HepG2 (cell line): ENCODE data around the gene RAB36. TPM values are rescaled to one million over a fixed set of nuclear protein-coding genes. Genes with fewer than 3 reads are reported as not detected.

Source experiments
- ATAC-seq: fragments of 200-7000 bp; cut with Tn5 transposase; 3 replicates; pipeline ENCODE4 v1.9.1; 2020; ENCODE audit warnings: mild to moderate bottlenecking, moderate library complexity
- BruUV-seq: library from RNA; stranded (reverse); fragments of 400-500 nt; replicated peaks from 2 replicates; lab custom pipeline; 2021; lab: Mats Ljungman, UMichigan
- CTCF ChIA-PET: fragments of 300-600 bp; formaldehyde crosslinking; extraction: SDS; loops from one replicate; lab custom pipeline; 2021; ENCODE audit warnings: low total read pairs, inconsistent platforms, low intra/inter-chr PET ratio; lab: Yijun Ruan, JAX
- POLR2A ChIA-PET: fragments of 350-600 bp; sonication (Branson Sonifier 250); formaldehyde crosslinking; loops from one replicate; lab custom pipeline; 2020; ENCODE audit warnings: antibody characterized with exemption, inconsistent platforms; lab: Yijun Ruan, JAX
- DNase-seq: peaks from one replicate; pipeline ENCODE4 v3.0.0-alpha.2; 2015; ENCODE audit warnings: low spot score
- FAIRE-seq: peaks from 3 replicates; lab custom pipeline; 2011; peaks lifted over from hg19 to GRCh38; lab: Jason Lieb, UNC
- H2AFZ ChIP-seq: one replicate; pipeline ENCODE4 v1.6.1; 2011; ENCODE audit warnings: low read length, inconsistent platforms
- H3K27ac ChIP-seq: fragments of 300-600 bp; 3 replicates; pipeline ENCODE4 v1.8.0; 2011; ENCODE audit warnings: mixed run types, mild to moderate bottlenecking, mixed read lengths, low read length, inconsistent platforms; ENCODE audit not compliant: insufficient read depth; ENCODE audit errors: extremely low read length
- H3K27me3 ChIP-seq, 2 experiments: fragments of 200-600 bp in 1 of 2; 2 replicates in 1 of 2; 3 replicates in 1 of 2; pipeline versions ENCODE4 v1.6.0 to v1.8.0; 2011; ENCODE audit warnings: low read length in 2 of 2, mild to moderate bottlenecking in 2 of 2, moderate library complexity in 2 of 2, inconsistent platforms in 1 of 2; ENCODE audit not compliant: insufficient read depth in 2 of 2, control insufficient read depth in 1 of 2
- H3K36me3 ChIP-seq, 2 experiments: fragments of 200-600 bp in 1 of 2; replicated peaks in 1 of 2; 2 replicates in 1 of 2; 3 replicates in 1 of 2; pipeline versions ENCODE4 v1.5.1 to v1.8.0; 2011; ENCODE audit warnings: low read length in 2 of 2, inconsistent platforms in 1 of 2; ENCODE audit not compliant: insufficient read depth in 2 of 2, control insufficient read depth in 1 of 2
- H3K4me1 ChIP-seq: 2 replicates; pipeline ENCODE4 v1.5.1; 2012; ENCODE audit warnings: low read length, inconsistent platforms; ENCODE audit not compliant: insufficient read depth
- H3K4me2 ChIP-seq: 2 replicates; pipeline ENCODE4 v1.6.0; 2011; ENCODE audit warnings: low read depth, low read length, inconsistent platforms
- H3K4me3 ChIP-seq, 3 experiments: fragments of 200-600 bp in 1 of 3; sonication (generic), shearing (Covaris generic) in 1 of 3; replicated peaks in 1 of 3; 2 replicates each; pipeline ENCODE4 v1.5.1; 2011 to 2016; ENCODE audit warnings: low read length in 3 of 3, inconsistent platforms in 2 of 3, low read depth in 2 of 3, mild to moderate bottlenecking in 2 of 3, control low read depth in 1 of 3, mixed read lengths in 1 of 3; ENCODE audit not compliant: insufficient read depth in 1 of 3
- H3K79me2 ChIP-seq: one replicate; pipeline ENCODE4 v1.6.1; 2011; ENCODE audit warnings: low read length, inconsistent platforms; ENCODE audit not compliant: insufficient read depth
- H3K9ac ChIP-seq: 2 replicates; pipeline ENCODE4 v1.6.0; 2011; ENCODE audit warnings: mild to moderate bottlenecking, low read depth, low read length, inconsistent platforms; ENCODE audit not compliant: insufficient read depth
- H3K9me3 ChIP-seq: 2 replicates; pipeline ENCODE4 v1.5.1; 2012; ENCODE audit warnings: mild to moderate bottlenecking, low read length
- H4K20me1 ChIP-seq: 2 replicates; pipeline ENCODE4 v1.6.0; 2011; ENCODE audit warnings: inconsistent platforms, mild to moderate bottlenecking, low read length, moderate library complexity; ENCODE audit not compliant: insufficient read depth
- ADNP ChIP-seq: sonication (generic); formaldehyde crosslinking; IDR thresholded peaks from 2 replicates; pipeline ENCODE4 v1.4.0; 2020; ENCODE audit warnings: missing genetic modification reagents
- IRX3 ChIP-seq: sonication (generic); formaldehyde crosslinking; IDR thresholded peaks from 2 replicates; pipeline ENCODE4 v1.8.1; 2023; ENCODE audit warnings: mild to moderate bottlenecking, low read depth, missing genetic modification reagents, borderline replicate concordance
- MAZ ChIP-seq, 2 experiments: sonication (generic) in 1 of 2; formaldehyde crosslinking in 1 of 2; IDR thresholded peaks; 2 replicates each; pipeline versions ENCODE4 v1.5.0 to v1.6.1; 2012 to 2020; ENCODE audit warnings: low read depth in 2 of 2, mild to moderate bottlenecking in 2 of 2, borderline replicate concordance in 1 of 2, improper control_type of control experiment in 1 of 2, low read length in 1 of 2, missing genetic modification reagents in 1 of 2, moderate library complexity in 1 of 2
- MED13 ChIP-seq: sonication (generic); formaldehyde crosslinking; IDR thresholded peaks from 2 replicates; pipeline ENCODE4 v1.5.0; 2020; ENCODE audit warnings: missing genetic modification reagents
- MTF1 ChIP-seq: sonication (generic); formaldehyde crosslinking; IDR thresholded peaks from 2 replicates; pipeline ENCODE4 v1.5.0; 2020; ENCODE audit warnings: missing genetic modification reagents
- ZNF20 ChIP-seq: sonication (generic); formaldehyde crosslinking; IDR thresholded peaks from 2 replicates; pipeline ENCODE4 v1.4.0; 2020; ENCODE audit warnings: mild to moderate bottlenecking, moderate library complexity, missing genetic modification reagents
- ZNF484 ChIP-seq: sonication (generic); formaldehyde crosslinking; IDR thresholded peaks from 2 replicates; pipeline ENCODE4 v1.5.1; 2020; ENCODE audit warnings: mild to moderate bottlenecking, low read depth, missing genetic modification reagents, borderline replicate concordance
- ZNF577 ChIP-seq: sonication (generic); formaldehyde crosslinking; IDR thresholded peaks from 2 replicates; pipeline ENCODE4 v1.4.0; 2020; ENCODE audit warnings: mild to moderate bottlenecking, low read depth, missing genetic modification reagents, borderline replicate concordance
- WGBS: methylation state at CpG from one replicate; pipeline ENCODE4 v1.1.6; 2017; ENCODE audit warnings: low lambda C conversion rate; 5-methylcytosine and 5-hydroxymethylcytosine counted together
- in situ Hi-C: cut with HindIII; loops from 2 replicates; pipeline ENCODE4 v1.10.0; 2017; ENCODE audit warnings: low pct_unique_long_range_greater_than_20kb; ENCODE audit not compliant: extremely low pct_ligation_motif_present
- intact Hi-C: fragments of 100-400 bp; cut with micrococcal nuclease; formaldehyde crosslinking; loops from one replicate; pipeline ENCODE4 v1.10.0; 2022; ENCODE audit not compliant: unreplicated experiment
- polyA plus RNA-seq, 8 experiments: library from polyadenylated mRNA; depleted of rRNA in 3 of 8; stranded (reverse) in 7 of 8; unstranded in 1 of 8; fragments of >200 nt; fragmentation: Illumina TruSeq in 4 of 8; extraction: Trizol in 4 of 8; gene quantifications; 2 replicates each; pipeline versions ENCODE4 v1.2.1 to v1.2.3, GENCODE V29; 2011 to 2016; ENCODE audit warnings: low read depth in 4 of 8, missing spikeins in 1 of 8, mixed read lengths in 1 of 8; ENCODE audit not compliant: insufficient read depth in 1 of 8
- total RNA-seq, 5 experiments: library from RNA; depleted of rRNA; stranded (reverse); fragments of >200 nt; fragmentation: Illumina TruSeq; extraction: Trizol; gene quantifications; 2 replicates each; pipeline ENCODE4 v1.2.3, GENCODE V29; 2016; ENCODE audit warnings: low read depth in 1 of 5
- TF ChIP-seq, protein P1 (sequence below): sonication (generic); formaldehyde crosslinking; IDR thresholded peaks from 2 replicates; pipeline ENCODE4 v1.4.0; 2020; ENCODE audit warnings: missing genetic modification reagents, borderline replicate concordance
- TF ChIP-seq, protein P2 (sequence below): sonication (generic); formaldehyde crosslinking; IDR thresholded peaks from 2 replicates; pipeline ENCODE4 v1.4.0; 2020; ENCODE audit warnings: missing genetic modification reagents

The RAB36 gene
- total and polyA plus RNA-seq, 2 of the 13 experiments (the other 11 are each of a cell fraction or from before 2014, with no cell fraction given) = 0.24 to 0.86 TPM

GRCh38 chr22:23199159-23199558 is 53.9 kb downstream of the RAB36 start:
- FAIRE-seq = no peak
- no peak for TF ChIP-seq MTF1 (CRISPR knock-in tag)
- no peak for TF ChIP-seq MED13 (CRISPR knock-in tag)
- TF ChIP-seq ZNF577 (CRISPR knock-in tag) = no peak
- no peak for TF ChIP-seq IRX3 (CRISPR knock-in tag)
- TF ChIP-seq ZNF20 (CRISPR knock-in tag) = no peak
- no peak for TF ChIP-seq MAZ (IDR thresholded peaks at IDR 0.05; ENCODE audit: borderline replicate concordance, low read depth, low read length)
- TF ChIP-seq MAZ (CRISPR knock-in tag; IDR thresholded peaks at IDR 0.05; ENCODE audit: low read depth) = no peak
- WGBS = 100% methylated on average over 5 of the region's 8 CpGs
- in situ Hi-C loops = no loop called here
- BruUV-seq = no TSS peak
- DNase-seq = no peak
- ChIA-PET POLR2A (no interaction called here), CTCF (no interaction called here)
- H3K27ac ChIP-seq = no peak overlapping the region
- H3K4me1 ChIP-seq = peaks cover 6% of the 10 kb centered on the region; the same call in 1 of the 2 replicates
- no peaks in the 10 kb centered on the region for H3K9me3 ChIP-seq
- H3K4me2 ChIP-seq = no peak overlapping the region
- intact Hi-C loops = no loop called here
- no peak overlapping the region for H3K9ac ChIP-seq
- no peak overlapping the region for H2AFZ ChIP-seq
- H3K4me3 ChIP-seq = no peak overlapping the region
- H4K20me1 ChIP-seq = 0 out of 2 replicates have a peak, but pooled peaks cover 3% of the 10 kb centered on the region
- ATAC-seq = no peak
- no peaks in the 10 kb centered on the region for H3K27me3 ChIP-seq
- H3K79me2 ChIP-seq = peaks cover 73% of the 10 kb centered on the region
- H3K36me3 ChIP-seq = peaks cover 10 to 48% of the 10 kb centered on the region in 2 experiments

GRCh38 chr22:23200898-23201297 is 55.6 kb downstream of the RAB36 start:
- CTCF ChIA-PET = no interaction called here
- ATAC-seq (no peak), FAIRE-seq (no peak), DNase-seq (no peak)
- Histone ChIP-seq H4K20me1 (peaks cover 6% of the 10 kb centered on the region; the same call in 1 of the 2 replicates), H3K27ac (no peak overlapping the region), H3K79me2 (peaks cover 80% of the 10 kb centered on the region), H3K9ac (no peak overlapping the region), H3K4me1 (peaks cover 17% of the 10 kb centered on the region), H3K36me3 (peaks cover 15 to 62% of the 10 kb centered on the region in 2 experiments), H3K4me2 (no peak overlapping the region), H3K9me3 (no peaks in the 10 kb centered on the region), H3K27me3 (no peaks in the 10 kb centered on the region), H2AFZ (no peak overlapping the region), H3K4me3 (no peak overlapping the region)
- WGBS = 94% methylated on average over 3 of the region's 5 CpGs
- BruUV-seq = no TSS peak
- in situ Hi-C loops (no loop called here), intact Hi-C loops (no loop called here)
- POLR2A ChIA-PET = no interaction called here
- TF ChIP-seq, protein P1, sequence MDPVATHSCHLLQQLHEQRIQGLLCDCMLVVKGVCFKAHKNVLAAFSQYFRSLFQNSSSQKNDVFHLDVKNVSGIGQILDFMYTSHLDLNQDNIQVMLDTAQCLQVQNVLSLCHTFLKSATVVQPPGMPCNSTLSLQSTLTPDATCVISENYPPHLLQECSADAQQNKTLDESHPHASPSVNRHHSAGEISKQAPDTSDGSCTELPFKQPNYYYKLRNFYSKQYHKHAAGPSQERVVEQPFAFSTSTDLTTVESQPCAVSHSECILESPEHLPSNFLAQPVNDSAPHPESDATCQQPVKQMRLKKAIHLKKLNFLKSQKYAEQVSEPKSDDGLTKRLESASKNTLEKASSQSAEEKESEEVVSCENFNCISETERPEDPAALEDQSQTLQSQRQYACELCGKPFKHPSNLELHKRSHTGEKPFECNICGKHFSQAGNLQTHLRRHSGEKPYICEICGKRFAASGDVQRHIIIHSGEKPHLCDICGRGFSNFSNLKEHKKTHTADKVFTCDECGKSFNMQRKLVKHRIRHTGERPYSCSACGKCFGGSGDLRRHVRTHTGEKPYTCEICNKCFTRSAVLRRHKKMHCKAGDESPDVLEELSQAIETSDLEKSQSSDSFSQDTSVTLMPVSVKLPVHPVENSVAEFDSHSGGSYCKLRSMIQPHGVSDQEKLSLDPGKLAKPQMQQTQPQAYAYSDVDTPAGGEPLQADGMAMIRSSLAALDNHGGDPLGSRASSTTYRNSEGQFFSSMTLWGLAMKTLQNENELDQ (CRISPR knock-in tag) = no peak
- TF ChIP-seq ZNF484 (CRISPR knock-in tag) (no peak), ADNP (CRISPR knock-in tag) (no peak)
- TF ChIP-seq, protein P2, sequence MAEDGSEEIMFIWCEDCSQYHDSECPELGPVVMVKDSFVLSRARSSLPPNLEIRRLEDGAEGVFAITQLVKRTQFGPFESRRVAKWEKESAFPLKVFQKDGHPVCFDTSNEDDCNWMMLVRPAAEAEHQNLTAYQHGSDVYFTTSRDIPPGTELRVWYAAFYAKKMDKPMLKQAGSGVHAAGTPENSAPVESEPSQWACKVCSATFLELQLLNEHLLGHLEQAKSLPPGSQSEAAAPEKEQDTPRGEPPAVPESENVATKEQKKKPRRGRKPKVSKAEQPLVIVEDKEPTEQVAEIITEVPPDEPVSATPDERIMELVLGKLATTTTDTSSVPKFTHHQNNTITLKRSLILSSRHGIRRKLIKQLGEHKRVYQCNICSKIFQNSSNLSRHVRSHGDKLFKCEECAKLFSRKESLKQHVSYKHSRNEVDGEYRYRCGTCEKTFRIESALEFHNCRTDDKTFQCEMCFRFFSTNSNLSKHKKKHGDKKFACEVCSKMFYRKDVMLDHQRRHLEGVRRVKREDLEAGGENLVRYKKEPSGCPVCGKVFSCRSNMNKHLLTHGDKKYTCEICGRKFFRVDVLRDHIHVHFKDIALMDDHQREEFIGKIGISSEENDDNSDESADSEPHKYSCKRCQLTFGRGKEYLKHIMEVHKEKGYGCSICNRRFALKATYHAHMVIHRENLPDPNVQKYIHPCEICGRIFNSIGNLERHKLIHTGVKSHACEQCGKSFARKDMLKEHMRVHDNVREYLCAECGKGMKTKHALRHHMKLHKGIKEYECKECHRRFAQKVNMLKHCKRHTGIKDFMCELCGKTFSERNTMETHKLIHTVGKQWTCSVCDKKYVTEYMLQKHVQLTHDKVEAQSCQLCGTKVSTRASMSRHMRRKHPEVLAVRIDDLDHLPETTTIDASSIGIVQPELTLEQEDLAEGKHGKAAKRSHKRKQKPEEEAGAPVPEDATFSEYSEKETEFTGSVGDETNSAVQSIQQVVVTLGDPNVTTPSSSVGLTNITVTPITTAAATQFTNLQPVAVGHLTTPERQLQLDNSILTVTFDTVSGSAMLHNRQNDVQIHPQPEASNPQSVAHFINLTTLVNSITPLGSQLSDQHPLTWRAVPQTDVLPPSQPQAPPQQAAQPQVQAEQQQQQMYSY (CRISPR knock-in tag) = no peak
